ENCODE measurements around the gene ARHGAP45.
"Not testable (repeated sequence)": the region's sequence is repeated elsewhere in the genome, so short reads cannot be mapped to it uniquely, and the experiment has no call there.

Gene ARHGAP45

GRCh38 chr19:1066748-1067340 is at the start of gene ARHGAP45:
Gene ARHGAP45 (plus strand): TSS chr19:1067167. CDS start chr19:1067406, 239 bp downstream.
- no peaks in the 10 kb centered on the region for H3K36me3 ChIP-seq (ENCODE audit: control insufficient read depth in 2 of 2, insufficient read depth in 2 of 2, low read length in 2 of 2)
- H3K27ac ChIP-seq (ENCODE audit: low read length): no peak within 1 kb of the TSS
- peaks cover 43 to 67% of the 10 kb centered on the region in 2 donors for H3K27me3 ChIP-seq (ENCODE audit: control insufficient read depth in 1 of 2, insufficient read depth in 2 of 2, low read length in 2 of 2)
- H3K9me3 ChIP-seq (ENCODE audit: control insufficient read depth in 2 of 2, low read length in 2 of 2): no peaks in the 10 kb centered on the region
- H3K4me3 ChIP-seq (ENCODE audit: low read length in 2 of 2): peak within 1 kb of the TSS in 1 of 2 donors; percentile 44
- peaks cover 30% of the 10 kb centered on the region for H3K4me1 ChIP-seq (ENCODE audit: control insufficient read depth, insufficient read depth, low read length)
- no peak within 1 kb of the TSS for H3K9ac ChIP-seq (ENCODE audit: low read length in 2 of 2)

- H3K9ac ChIP-seq (ENCODE audit: low read length in 2 of 2): no peak overlapping the region
- H3K36me3 ChIP-seq (ENCODE audit: control insufficient read depth in 2 of 2, insufficient read depth in 2 of 2, low read length in 2 of 2): peaks cover 3 to 8% of the 10 kb centered on the region in 2 donors
These were observed 49.1 kb upstream of the ARHGAP45 start for GRCh38 chr19:1017906-1018305.

GRCh38 chr19:1018393-1018792 is 48.6 kb upstream of the ARHGAP45 start:
- Histone ChIP-seq H3K4me1 (ENCODE audit: control insufficient read depth, insufficient read depth, low read length) (peaks cover 65% of the 10 kb centered on the region), H3K27me3 (ENCODE audit: control insufficient read depth in 1 of 2, insufficient read depth in 2 of 2, low read length in 2 of 2) (no peaks in the 10 kb centered on the region), H3K9ac (ENCODE audit: low read length in 2 of 2) (no peak overlapping the region), H3K9me3 (ENCODE audit: control insufficient read depth in 2 of 2, low read length in 2 of 2) (no peaks in the 10 kb centered on the region), H3K36me3 (ENCODE audit: control insufficient read depth in 2 of 2, insufficient read depth in 2 of 2, low read length in 2 of 2) (peaks cover 3 to 5% of the 10 kb centered on the region in 2 donors), H3K27ac (ENCODE audit: low read length) (no peak overlapping the region), H3K4me3 (ENCODE audit: low read length in 2 of 2) (peak overlapping the region in 1 of 2 donors; percentile 40)

More at GRCh38 chr19:1017906-1018305, 49.1 kb upstream of the ARHGAP45 start:
- Histone ChIP-seq H3K4me3 (ENCODE audit: low read length in 2 of 2) (no peak overlapping the region), H3K27ac (ENCODE audit: low read length) (no peak overlapping the region), H3K9me3 (ENCODE audit: control insufficient read depth in 2 of 2, low read length in 2 of 2) (no peaks in the 10 kb centered on the region), H3K27me3 (ENCODE audit: control insufficient read depth in 1 of 2, insufficient read depth in 2 of 2, low read length in 2 of 2) (no peaks in the 10 kb centered on the region), H3K4me1 (ENCODE audit: control insufficient read depth, insufficient read depth, low read length) (peaks cover 68% of the 10 kb centered on the region)

- Histone ChIP-seq H3K9me3 (ENCODE audit: control insufficient read depth in 2 of 2, low read length in 2 of 2) (no peaks in the 10 kb centered on the region), H3K36me3 (ENCODE audit: control insufficient read depth in 2 of 2, insufficient read depth in 2 of 2, low read length in 2 of 2) (no peaks in the 10 kb centered on the region), H3K4me1 (ENCODE audit: control insufficient read depth, insufficient read depth, low read length) (peaks cover 62% of the 10 kb centered on the region), H3K4me3 (ENCODE audit: low read length in 2 of 2) (peak overlapping the region; percentile 94), H3K9ac (ENCODE audit: low read length in 2 of 2) (no peak overlapping the region), H3K27me3 (ENCODE audit: control insufficient read depth in 1 of 2, insufficient read depth in 2 of 2, low read length in 2 of 2) (no peaks in the 10 kb centered on the region), H3K27ac (ENCODE audit: low read length) (no peak overlapping the region)
These were observed 47.9 kb upstream of the ARHGAP45 start for GRCh38 chr19:1018932-1019615.

GRCh38 chr19:1019616-1019961 is 47.4 kb upstream of the ARHGAP45 start:
- no peak overlapping the region for H3K27ac ChIP-seq (ENCODE audit: low read length)
- no peaks in the 10 kb centered on the region for H3K36me3 ChIP-seq (ENCODE audit: control insufficient read depth in 2 of 2, insufficient read depth in 2 of 2, low read length in 2 of 2)
- H3K27me3 ChIP-seq (ENCODE audit: control insufficient read depth in 1 of 2, insufficient read depth in 2 of 2, low read length in 2 of 2): no peaks in the 10 kb centered on the region
- peak overlapping the region; percentile 76 to 83 for H3K9ac ChIP-seq (ENCODE audit: low read length in 2 of 2)
- H3K4me3 ChIP-seq (ENCODE audit: low read length in 2 of 2): peak overlapping the region; percentile 94
- H3K4me1 ChIP-seq (ENCODE audit: control insufficient read depth, insufficient read depth, low read length): peaks cover 62% of the 10 kb centered on the region
- no peaks in the 10 kb centered on the region for H3K9me3 ChIP-seq (ENCODE audit: control insufficient read depth in 2 of 2, low read length in 2 of 2)

- Histone ChIP-seq H3K4me3 (ENCODE audit: low read length in 2 of 2) (peak overlapping the region; percentile 94), H3K27me3 (ENCODE audit: control insufficient read depth in 1 of 2, insufficient read depth in 2 of 2, low read length in 2 of 2) (no peaks in the 10 kb centered on the region), H3K4me1 (ENCODE audit: control insufficient read depth, insufficient read depth, low read length) (peaks cover 60% of the 10 kb centered on the region), H3K9ac (ENCODE audit: low read length in 2 of 2) (peak overlapping the region; percentile 76 to 83), H3K27ac (ENCODE audit: low read length) (peak overlapping the region; percentile 97), H3K36me3 (ENCODE audit: control insufficient read depth in 2 of 2, insufficient read depth in 2 of 2, low read length in 2 of 2) (no peaks in the 10 kb centered on the region), H3K9me3 (ENCODE audit: control insufficient read depth in 2 of 2, low read length in 2 of 2) (no peaks in the 10 kb centered on the region)
These were observed 46.7 kb upstream of the ARHGAP45 start for GRCh38 chr19:1019980-1020867.

- Histone ChIP-seq H3K4me3 (ENCODE audit: low read length in 2 of 2) (peak within 1 kb of the TSS; percentile 94), H3K27ac (ENCODE audit: low read length) (peak within 1 kb of the TSS; percentile 97), H3K4me1 (ENCODE audit: control insufficient read depth, insufficient read depth, low read length) (peaks cover 55% of the 10 kb centered on the region), H3K9ac (ENCODE audit: low read length in 2 of 2) (peak within 1 kb of the TSS; percentile 76 to 83), H3K36me3 (ENCODE audit: control insufficient read depth in 2 of 2, insufficient read depth in 2 of 2, low read length in 2 of 2) (no peaks in the 10 kb centered on the region), H3K9me3 (ENCODE audit: control insufficient read depth in 2 of 2, low read length in 2 of 2) (no peaks in the 10 kb centered on the region), H3K27me3 (ENCODE audit: control insufficient read depth in 1 of 2, insufficient read depth in 2 of 2, low read length in 2 of 2) (no peaks in the 10 kb centered on the region)
These were observed 46.0 kb upstream of the ARHGAP45 start, which contains the start of gene TMEM259 for GRCh38 chr19:1020868-1021425. Gene TMEM259 (minus strand): TSS chr19:1021123. CDS start chr19:1020996, 127 bp downstream.

GRCh38 chr19:1023883-1024188 is 43.1 kb upstream of the ARHGAP45 start:
- not testable (repeated sequence) for H3K4me3 ChIP-seq (ENCODE audit: low read length in 2 of 2); H3K9ac ChIP-seq (ENCODE audit: low read length in 2 of 2); H3K27ac ChIP-seq (ENCODE audit: low read length); H3K9me3 ChIP-seq (ENCODE audit: control insufficient read depth in 2 of 2, low read length in 2 of 2); H3K36me3 ChIP-seq (ENCODE audit: control insufficient read depth in 2 of 2, insufficient read depth in 2 of 2, low read length in 2 of 2); H3K27me3 ChIP-seq (ENCODE audit: control insufficient read depth in 1 of 2, insufficient read depth in 2 of 2, low read length in 2 of 2)
- H3K4me1 ChIP-seq (ENCODE audit: control insufficient read depth, insufficient read depth, low read length): peaks cover 39% of the 10 kb centered on the region

GRCh38 chr19:1025080-1025479 is 41.9 kb upstream of the ARHGAP45 start:
- not testable (repeated sequence) for H3K9ac ChIP-seq (ENCODE audit: low read length in 2 of 2); H3K36me3 ChIP-seq (ENCODE audit: control insufficient read depth in 2 of 2, insufficient read depth in 2 of 2, low read length in 2 of 2); H3K9me3 ChIP-seq (ENCODE audit: control insufficient read depth in 2 of 2, low read length in 2 of 2); H3K27me3 ChIP-seq (ENCODE audit: control insufficient read depth in 1 of 2, insufficient read depth in 2 of 2, low read length in 2 of 2); H3K27ac ChIP-seq (ENCODE audit: low read length); H3K4me3 ChIP-seq (ENCODE audit: low read length in 2 of 2)
- peaks cover 31% of the 10 kb centered on the region for H3K4me1 ChIP-seq (ENCODE audit: control insufficient read depth, insufficient read depth, low read length)

- Histone ChIP-seq H3K9me3 (ENCODE audit: control insufficient read depth in 2 of 2, low read length in 2 of 2) (no peaks in the 10 kb centered on the region), H3K4me1 (ENCODE audit: control insufficient read depth, insufficient read depth, low read length) (peaks cover 36% of the 10 kb centered on the region), H3K27ac (ENCODE audit: low read length) (peak within 1 kb of the TSS; percentile 98), H3K9ac (ENCODE audit: low read length in 2 of 2) (peak within 1 kb of the TSS; percentile 95 to 99), H3K4me3 (ENCODE audit: low read length in 2 of 2) (peak within 1 kb of the TSS; percentile 93 to 94), H3K36me3 (ENCODE audit: control insufficient read depth in 2 of 2, insufficient read depth in 2 of 2, low read length in 2 of 2) (peaks cover 0 to 3% of the 10 kb centered on the region in 2 donors), H3K27me3 (ENCODE audit: control insufficient read depth in 1 of 2, insufficient read depth in 2 of 2, low read length in 2 of 2) (no peaks in the 10 kb centered on the region)
These were observed 40.8 kb upstream of the ARHGAP45 start, which contains the start of gene CNN2 for GRCh38 chr19:1025960-1026782. Gene CNN2 (plus strand): TSS chr19:1026608. CDS start chr19:1026662, 54 bp downstream.
